GM23248 (cell line): ENCODE results near the gene CDH20.

Experiments
- EZH2 ChIP-seq: fragments of 200-600 bp; sonication (generic); IDR thresholded peaks from 2 replicates; pipeline ENCODE4 v1.6.1; 2018; ENCODE audit warnings: antibody characterized with exemption, mild to moderate bottlenecking; ENCODE audit not compliant: insufficient read depth, poor library complexity, severe bottlenecking
- EZH2phosphoT487 ChIP-seq: fragments of 200-600 bp; sonication (generic); IDR thresholded peaks from 2 replicates; pipeline ENCODE4 v1.6.1; 2018; ENCODE audit warnings: antibody characterized with exemption, moderate library complexity, mild to moderate bottlenecking, low read depth; ENCODE audit not compliant: insufficient read depth

GRCh38 chr18:61470031-61470674 lies 136.9 kb downstream of the CDH20 start:
- TF ChIP-seq EZH2phosphoT487 (no peak), EZH2 (no peak)
